T-helper 1 cell treated with Interleukin-12 subunit alpha and Interleukin-12 subunit beta and Interleukin-4 antibody, amounts not matched to agents 30 ng/mL and 1 ng/mL, for 36 hours (primary cell): ENCODE results near the gene RASA2. TPM values are rescaled to one million over a fixed set of nuclear protein-coding genes. Genes with fewer than 3 reads are reported as not detected.

Experiments used
- intact Hi-C: fragments of 100-400 bp; cut with micrococcal nuclease; formaldehyde crosslinking; loops from one replicate; pipeline ENCODE4 v1.15.1; 2024
- total RNA-seq: library from RNA; stranded (reverse); gene quantifications from 2 replicates; pipeline ENCODE4 v1.2.3, GENCODE V29; 2022

RASA2 gene
- total RNA-seq, 1 donor from 2014 or later = 51.9 TPM

DNA sequence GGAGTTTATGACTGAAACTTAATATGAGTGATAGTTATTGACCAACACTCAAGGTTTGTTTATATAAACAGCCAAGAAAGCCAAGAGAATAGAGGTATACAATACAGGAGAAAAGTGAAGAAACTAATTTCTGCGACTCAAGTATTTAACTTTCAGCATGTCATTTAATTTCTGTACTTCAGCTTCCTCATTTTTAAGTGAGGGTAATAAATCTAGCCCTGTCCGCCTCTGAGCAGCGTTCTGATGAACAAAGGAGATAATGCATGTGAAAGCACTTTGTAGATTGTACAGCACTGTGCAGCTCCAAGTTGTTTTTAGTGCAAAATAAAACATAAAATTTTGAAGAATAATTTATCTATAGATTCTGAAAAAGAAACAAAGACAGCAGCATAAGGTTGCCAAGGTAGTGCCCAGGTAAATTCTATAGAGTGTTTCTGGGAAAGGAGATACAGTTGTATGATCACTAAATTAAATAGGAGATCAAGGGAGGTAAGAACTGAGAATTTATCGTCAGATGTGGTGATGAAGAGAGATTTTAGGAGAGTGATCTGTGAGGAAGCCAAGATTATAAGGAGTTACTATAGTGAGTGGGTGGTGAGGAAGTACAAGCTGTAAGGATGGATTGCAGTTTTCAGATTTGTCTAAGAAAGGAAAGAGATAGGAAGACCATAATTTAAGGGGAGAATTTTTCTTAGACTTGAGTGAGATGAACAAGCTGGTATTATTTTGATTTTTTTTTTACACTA, 71.3 kb downstream of the RASA2 start:
- intact Hi-C loops = loop anchor here (10.0 kb wide), 1 partner anchor 613 kb away; the partner anchor contains the start of gene SLC25A36

DNA sequence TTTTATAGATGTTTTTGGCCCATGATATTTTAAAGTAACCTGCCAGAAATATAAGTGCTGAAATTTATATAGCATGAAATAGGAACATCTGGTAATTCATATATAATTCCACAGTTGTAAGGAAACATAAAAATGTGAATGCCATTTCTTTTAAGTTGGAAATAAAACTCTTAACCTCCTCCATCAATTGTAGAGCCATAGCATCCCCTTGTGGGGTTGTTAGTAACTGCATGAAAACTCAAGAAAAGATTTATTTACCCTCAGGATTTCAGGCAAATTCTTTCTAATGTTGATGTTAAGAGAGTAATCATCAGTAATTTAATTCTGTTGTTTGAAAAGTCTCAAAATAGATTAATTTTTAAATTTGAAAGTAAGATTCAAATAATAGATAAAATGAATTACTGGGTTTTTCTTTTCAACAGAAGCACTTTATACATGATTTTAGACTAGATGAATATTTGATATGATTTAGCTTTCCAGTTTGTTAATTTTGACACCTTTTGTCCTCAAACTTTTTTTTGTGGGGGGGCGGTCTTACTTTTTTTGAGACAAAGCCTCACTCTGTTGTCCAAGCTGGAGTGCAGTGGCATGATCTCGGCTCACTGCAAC, 74.7 kb downstream of the RASA2 start:
- intact Hi-C loops = loop anchor here (1.0 to 5.0 kb wide), 10 partner anchors 8 to 329 kb away; partner anchors contain the start of genes PXYLP1 and RASA2

DNA sequence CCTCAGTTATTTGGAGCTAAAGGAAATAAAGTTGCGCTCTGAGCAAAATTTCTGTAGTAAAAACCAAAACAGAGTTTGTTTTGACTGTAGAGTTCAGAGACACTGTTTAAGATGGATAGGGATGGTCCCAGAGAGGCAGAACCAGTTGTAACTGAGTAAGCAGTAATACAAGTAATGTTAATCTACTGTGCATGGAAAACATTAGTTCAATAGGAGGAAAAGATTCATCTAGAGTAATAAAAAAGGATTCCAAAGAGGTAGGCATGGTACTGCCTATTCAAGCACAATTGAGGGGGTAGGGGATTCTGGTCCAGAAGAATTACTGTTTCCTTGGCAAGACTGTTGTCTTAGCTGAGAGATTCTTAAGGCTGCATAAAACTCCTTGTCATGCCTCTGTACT, 77.4 kb downstream of the RASA2 start:
- intact Hi-C loops = loop anchor here (5.0 kb wide), 1 partner anchor 332 kb away; the partner anchor contains the start of gene PXYLP1

DNA sequence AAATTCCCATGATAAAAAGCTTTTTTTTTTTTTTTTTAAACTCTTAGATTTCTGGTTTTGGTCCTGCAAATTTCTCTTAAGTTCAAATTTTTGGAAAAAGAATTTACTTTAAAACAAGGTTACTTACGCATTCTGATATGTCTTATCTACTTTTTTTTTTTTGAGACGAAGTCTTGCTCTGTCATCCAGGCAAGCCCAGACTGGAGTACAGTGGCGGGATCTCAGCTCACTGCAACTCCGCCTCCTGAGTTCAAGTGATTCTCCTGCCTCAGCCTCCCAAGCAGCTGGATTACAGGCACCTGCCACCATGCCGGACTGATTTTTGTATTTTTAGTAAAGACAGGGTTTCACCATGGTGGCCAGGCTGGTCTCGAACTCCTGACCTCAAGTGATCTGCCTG, 83.2 kb downstream of the RASA2 start:
- intact Hi-C loops = no loop called here

DNA sequence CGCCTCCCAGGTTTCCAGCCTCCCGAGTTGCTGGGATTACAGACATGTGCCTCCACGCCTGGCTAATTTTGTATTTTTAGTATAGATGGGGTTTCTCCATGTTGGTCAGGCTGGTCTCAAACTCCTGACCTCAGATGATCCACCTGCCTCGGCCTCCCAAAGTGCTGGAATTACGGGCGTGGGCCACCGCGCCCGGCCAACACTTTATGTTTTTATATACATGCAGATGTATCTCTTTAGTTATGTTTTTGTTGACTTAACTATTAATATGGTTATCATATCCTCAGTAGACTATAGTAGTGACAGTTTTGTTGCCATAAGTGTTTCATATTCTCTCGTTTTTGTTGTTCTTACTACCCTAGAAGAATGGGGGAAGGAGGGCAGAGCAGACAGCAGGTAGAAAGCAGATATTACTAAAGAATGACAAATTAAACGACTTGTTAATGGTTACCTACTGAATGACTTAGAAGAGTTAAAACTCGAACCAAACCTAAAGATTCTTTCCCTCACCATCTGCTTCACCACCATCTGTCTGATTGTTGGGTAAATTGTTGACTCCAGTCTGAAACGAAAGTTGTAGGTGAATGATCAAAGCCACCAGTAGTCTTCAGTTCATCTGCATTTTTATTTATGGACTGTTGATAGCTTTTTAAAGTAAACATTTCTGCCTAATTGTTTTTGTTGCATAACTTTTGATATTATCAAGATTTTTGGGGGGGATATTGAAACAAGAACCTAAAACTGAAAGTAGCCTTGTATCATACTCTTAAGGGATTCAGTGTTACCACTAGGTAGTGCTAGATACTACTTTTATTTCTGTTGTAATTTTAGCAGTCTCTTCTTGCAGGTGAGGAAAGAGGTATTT, 89.3 kb downstream of the RASA2 start:
- intact Hi-C loops = loop anchor here (1.0 to 5.0 kb wide), 8 partner anchors 116 to 704 kb away; partner anchors contain the start of gene RNF7

DNA sequence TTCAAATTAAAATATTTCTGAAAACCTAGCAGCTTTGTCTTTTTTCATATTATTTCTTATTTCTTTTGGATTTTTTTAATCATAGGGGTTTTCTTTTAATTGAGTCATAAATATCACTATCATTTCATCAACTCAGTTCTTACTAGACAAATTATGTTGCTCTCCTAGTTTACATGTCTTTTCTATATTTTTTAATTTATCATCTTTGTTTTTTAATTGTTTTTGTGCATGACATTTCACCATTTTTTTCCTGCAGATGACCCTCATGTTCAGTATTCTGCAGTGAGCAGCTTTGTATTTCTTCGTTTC, 89.9 kb downstream of the RASA2 start:
- intact Hi-C loops = loop anchor here (1.0 to 5.0 kb wide), 9 partner anchors 69 to 704 kb away; partner anchors contain the start of gene RNF7

DNA sequence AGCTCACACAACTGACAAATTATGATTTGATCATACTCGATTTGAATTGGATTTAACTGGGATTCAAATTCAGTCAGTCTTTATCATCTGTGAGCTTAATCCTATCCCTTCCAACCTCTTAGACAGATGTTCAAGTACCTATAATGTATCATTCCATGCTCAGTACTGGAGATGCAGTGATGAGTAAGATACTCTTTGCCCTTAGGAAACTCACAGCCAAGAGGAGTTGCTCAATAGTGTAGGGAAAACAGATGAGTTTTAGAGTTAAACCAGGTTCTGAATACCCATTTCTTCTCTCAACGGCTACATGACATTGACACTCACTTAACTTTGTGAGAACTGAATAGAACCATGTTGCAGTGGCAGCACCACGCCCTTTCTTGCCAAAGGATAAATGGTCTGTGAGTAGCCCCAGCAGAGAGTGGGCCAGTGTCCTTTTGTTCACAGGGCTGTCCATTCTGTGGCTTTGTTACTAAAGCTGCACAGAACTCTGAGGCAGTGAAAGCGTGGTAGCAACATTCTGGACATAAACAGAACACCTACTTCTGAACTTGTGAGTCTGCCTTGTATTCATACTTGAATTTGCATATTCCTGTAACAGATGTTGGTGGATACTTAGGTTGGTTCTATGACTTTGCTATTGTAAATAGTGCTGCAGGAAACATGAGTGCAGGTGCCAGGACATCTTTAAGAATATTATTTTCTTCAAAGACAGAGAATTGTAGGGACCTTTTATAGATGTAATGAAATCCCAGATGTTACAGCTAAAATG, 91.6 kb downstream of the RASA2 start:
- intact Hi-C loops = loop anchor here (5.0 kb wide), 2 partner anchors 159 to 266 kb away; partner anchors contain the start of gene RNF7

DNA sequence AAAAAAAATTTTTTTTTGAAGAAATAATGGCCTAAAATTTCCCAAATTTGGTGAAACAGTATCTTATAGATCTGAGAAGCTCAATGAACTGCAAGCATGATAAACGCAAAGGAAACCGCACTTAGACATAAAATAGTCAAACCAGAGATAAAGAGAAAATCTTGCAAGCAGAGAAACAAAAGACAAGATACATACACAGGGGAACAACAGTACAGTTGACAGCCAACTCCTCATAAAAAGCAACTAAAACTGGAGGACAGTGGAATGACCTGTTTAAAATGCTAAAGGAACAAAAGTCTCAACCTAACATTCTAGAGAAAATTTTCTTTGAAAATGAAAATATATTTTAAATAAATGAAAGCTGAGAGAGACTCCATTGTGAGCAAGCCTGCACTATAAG, 107.5 kb downstream of the RASA2 start:
- intact Hi-C loops = no loop called here

DNA sequence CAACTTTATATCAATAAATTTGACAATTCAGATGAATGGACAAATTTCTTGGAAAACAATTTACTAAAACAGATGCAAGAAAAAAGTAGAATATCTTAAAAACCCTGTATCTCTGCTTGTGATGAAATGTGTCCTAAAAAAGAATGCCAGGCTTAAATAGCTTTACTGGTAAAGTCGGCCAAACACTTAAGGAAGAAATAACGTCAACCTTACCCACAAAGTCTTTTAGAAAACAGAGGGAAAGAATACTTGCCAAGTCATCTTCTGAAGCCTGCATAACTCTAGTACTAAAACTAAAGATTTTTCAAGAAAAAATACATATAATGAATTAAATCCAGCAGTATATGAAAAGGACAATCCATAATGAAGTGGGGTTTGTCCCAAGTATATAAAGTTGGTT, 111.1 kb downstream of the RASA2 start:
- intact Hi-C loops = no loop called here

DNA sequence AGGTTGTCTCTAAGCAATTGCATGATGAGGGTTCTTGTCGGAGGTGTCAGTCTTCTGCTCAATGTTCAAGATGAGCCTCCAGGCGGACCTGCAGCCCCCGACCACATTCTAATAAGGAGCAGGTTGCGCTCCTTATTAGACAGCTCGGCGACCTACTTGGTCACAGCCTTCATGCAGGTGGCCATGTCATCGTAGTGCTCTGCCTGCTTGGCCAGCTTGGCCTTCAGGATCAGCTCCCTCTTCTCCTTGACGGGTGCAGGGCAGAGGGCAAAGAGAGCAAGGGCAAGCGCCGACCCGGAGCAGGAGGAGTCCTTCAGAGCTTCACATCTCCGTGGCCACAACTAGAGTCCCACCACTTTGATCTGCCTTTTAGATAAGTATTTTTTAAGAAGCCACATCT, 113.5 kb downstream of the RASA2 start:
- intact Hi-C loops = no loop called here

DNA sequence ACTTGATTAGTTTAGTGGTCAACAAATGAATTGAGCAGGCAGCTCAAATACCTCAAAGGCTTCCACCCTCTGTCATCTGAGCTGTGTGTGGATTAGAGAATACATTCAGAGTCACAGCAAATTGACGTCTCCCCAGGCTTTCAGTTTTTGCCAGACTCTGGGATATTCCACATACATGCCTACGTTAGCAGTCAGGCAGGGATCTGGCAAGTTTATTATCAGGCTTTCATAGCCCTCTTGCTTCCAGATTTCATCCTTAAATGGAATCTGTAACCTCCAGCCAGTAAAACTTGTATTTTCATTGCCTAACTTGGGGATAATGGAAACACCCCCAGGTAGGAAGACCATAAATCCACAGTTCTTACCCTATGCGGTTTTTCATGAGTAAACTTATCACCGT, 115.9 kb downstream of the RASA2 start:
- intact Hi-C loops = no loop called here

DNA sequence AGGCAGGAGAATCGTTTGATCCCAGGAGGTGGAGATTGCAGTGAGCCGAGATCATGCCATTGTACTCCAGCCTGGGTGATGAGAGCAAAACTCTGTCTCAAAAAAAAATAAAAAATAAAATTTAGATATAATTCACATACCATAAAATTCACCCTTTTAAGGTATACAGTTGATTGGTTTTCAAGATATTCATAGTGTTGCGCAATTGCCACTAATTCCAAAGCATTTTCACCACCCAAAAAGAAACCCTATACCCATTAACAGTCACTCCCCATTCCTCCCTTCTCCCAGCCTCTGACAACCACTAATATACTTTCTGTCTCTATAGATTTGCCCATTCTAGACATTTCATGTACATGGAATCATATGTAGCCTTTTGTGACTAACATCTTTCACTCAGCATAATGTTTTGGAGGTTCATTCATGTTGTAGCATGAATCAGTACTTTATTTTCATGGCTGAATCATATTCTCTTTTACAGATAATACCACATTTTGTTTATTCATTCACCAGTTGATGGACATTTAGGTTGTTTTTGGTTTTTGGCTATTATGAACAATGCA, 116.7 kb downstream of the RASA2 start:
- intact Hi-C loops = no loop called here

DNA sequence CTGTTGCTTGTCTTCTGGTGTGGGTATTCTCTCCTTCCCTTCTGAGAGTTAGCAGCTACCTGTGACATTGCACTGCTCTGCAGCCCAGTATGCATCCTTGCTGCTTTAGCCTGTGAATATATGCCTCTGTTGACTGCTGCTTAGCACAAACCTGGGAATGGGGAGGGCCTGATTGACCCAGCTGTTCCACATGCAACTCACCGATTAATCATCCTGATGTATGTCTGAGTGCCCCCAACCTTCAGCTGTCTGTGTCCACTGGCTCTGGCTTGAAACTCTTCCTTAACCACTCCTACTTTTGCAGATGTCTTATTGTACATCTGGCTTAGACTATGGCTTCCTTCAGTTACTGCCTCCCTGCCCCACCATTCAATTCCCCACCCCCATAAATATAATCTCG, 119.1 kb downstream of the RASA2 start:
- intact Hi-C loops = no loop called here

DNA sequence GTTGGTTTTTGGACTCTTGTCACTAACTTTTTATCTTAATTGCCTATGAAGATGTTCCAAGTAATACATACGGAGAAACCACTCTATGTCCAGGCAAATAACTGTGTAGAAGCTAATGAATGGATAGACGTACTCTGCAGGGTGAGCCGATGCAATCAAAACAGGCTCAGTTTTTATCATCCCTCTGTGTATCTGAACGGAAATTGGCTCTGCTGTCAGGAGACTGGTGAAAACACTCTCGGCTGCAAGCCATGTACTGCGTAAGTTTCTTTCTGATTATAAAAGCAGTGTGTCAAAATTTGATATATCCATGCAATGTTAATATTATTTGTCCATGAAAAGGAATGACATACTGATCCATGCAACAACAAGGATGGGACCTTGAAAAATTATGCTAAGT, 121.6 kb downstream of the RASA2 start:
- intact Hi-C loops = no loop called here

DNA sequence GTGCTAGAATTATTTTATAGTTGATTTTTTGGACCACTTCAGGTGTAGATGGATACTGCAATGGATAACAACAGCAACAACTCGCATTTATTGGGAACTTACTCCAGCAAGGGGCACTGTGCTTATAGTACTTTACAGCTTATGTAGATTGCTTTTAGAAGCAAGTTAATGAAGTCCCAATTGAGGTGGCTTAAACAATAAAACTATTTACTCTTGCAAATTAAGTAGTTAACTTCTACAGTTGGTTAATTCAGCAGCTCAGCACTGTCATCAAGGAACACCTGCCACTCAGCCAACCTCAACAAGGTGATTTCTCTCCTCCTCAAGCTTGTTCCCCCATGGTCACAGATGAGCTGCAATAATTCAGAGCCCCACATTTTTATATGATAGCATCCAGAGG, 124.1 kb downstream of the RASA2 start:
- intact Hi-C loops = no loop called here

DNA sequence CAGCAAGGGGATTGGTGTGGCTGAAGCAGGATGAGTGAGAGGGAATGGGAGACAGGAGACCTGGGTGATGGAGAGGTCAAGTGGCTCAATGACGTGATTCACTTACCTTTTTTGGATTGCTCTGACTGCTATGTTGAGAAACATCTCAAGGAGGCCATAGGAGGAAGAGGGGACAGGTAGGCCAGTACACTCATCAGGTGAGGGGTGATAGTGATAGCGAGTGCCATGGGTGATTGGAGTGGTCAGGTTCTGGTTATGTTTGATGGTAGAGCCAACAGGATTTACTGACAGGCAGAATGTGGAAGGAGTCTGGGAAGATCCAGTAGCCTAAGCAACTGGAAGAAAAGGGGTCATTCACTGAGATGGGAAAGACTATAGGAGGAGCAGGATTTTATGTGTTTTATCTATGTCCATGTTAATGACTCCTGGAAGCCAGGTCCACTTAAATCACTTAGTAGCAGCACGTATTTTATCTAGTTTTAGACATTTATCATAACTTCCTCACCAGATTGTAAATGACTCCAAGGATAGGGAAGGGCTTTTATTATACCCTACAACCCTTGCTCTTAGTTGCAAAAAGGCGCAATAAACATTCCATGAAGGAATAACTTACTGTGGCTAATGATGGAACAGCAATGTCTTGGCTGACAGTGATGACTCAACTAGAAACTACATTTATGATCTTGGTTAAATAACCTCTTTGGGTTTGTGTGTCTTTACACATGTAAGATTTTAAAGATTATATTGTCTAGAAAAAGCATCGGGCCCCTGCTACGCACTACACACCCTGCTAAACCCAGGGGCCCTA, 131.5 kb downstream of the RASA2 start:
- intact Hi-C loops = no loop called here

DNA sequence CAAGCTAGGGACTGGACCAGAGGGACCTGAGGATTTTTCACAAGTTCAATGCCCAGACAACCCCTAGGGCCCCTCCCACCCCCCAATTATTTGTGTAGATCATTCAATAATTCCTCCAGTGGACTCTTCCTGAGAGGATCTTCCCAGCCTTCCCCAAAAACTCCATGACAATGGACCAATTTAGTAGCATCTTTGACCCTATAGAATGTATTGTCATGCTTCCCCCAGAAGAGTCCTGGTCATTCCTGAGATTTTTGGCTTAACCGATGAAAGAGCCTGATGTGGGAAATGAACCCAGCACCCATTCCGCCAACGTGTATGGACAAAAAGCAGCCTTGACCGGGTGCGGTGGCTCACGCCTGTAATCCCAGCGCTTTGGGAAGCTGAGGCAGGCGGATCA, 132.1 kb downstream of the RASA2 start:
- intact Hi-C loops = no loop called here

DNA sequence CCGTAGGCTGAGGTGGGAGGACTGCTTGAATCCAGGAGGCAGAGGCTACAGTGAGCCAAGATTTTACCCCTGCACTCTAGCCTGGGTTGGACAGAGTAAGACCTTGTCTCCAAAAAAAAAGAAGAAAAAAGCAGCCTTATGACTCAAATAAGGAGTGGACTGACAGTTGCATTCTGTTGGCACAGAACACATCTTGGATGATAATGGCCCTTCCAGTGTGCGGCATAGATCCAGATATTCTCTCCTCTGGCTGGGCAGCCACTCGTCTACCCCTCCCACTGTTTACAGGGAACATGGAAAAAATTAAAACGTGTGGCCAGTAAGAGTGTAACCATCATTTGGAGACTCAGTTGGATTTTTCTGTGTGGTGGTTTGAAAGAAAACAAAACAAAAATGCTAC, 132.6 kb downstream of the RASA2 start:
- intact Hi-C loops = no loop called here

DNA sequence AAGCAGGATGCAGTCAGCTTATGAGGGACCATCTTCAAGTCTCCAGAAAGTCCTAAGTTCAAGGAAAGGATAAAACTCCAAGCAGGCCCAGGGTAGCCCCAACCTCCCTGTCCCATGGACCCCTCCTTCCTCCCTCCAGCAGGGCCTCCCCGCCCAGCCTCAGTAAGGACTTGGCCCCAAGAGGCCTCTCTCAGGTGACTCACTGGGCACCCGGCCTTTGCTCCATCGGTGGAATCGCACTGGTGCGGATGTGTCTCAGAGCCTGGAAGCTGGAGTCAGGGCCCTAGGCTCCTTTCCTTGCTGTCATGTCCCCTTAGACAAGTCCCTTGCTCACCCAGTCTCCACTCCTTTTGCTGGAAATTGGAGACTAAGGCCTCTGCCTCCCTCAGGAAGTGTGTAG, 136.9 kb downstream of the RASA2 start:
- intact Hi-C loops = no loop called here

DNA sequence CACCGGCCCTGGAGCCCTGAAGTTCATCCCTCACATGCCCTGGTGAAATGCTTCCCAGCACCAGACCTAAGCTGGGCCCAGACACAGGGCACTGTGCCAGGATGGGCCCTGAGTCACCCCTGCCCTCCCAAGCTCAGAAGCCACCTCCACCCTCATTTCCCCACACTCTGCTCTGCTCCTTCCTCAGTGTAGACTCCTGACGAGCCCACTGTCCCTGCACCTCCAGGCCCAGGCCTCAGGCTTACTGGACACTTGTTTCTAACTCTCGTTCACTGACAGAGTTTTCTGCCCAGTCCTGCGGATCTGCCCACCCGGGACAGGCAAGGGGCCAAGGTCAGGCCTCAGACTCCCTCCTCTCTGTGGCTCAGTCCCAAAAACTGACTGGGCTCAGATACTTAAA, 138.7 kb downstream of the RASA2 start:
- intact Hi-C loops = no loop called here
